B cell (primary cell): ENCODE results near the gene GNB1. TPM values are rescaled to one million over a fixed set of nuclear protein-coding genes. Genes with fewer than 3 reads are reported as not detected.

Experiments
- ATAC-seq: fragments of 200-7000 bp; cut with Tn5 transposase; one replicate; pipeline ENCODE4 v1.10.0; 2021; ENCODE audit warnings: low read depth, mild to moderate bottlenecking, moderate number of reproducible peaks, moderate library complexity
- CTCF ChIA-PET: fragments of 350-600 bp; sonication (Branson Sonifier 250); formaldehyde crosslinking; loops from one replicate; lab custom pipeline; 2021; ENCODE audit warnings: antibody characterized with exemption, inconsistent platforms; lab: Charles Lee
- POLR2A ChIA-PET: fragments of 350-600 bp; sonication (Branson Sonifier 250); formaldehyde crosslinking; loops from one replicate; lab custom pipeline; 2021; ENCODE audit warnings: antibody characterized with exemption; lab: Charles Lee
- DNase-seq: peaks from one replicate; pipeline ENCODE4 v3.0.0; 2013
- H2AFZ ChIP-seq: 2 replicates; pipeline ENCODE4 v1.6.1; 2012; ENCODE audit warnings: mild to moderate bottlenecking, low read depth, low read length; ENCODE audit not compliant: insufficient read depth, poor library complexity, severe bottlenecking
- H3K27ac ChIP-seq, 2 donors: 1 replicate in 1 of 2; 2 replicates in 1 of 2; pipeline ENCODE4 v1.5.1; 2012 to 2013; ENCODE audit warnings: low read length in 2 of 2, mild to moderate bottlenecking in 2 of 2, moderate library complexity in 1 of 2
- H3K27me3 ChIP-seq, 4 experiments: fragments of 200-600 bp in 1 of 4; sonication (generic) in 1 of 4; replicated peaks in 1 of 4; 1 replicate in 2 of 4; 2 replicates in 2 of 4; pipeline versions ENCODE4 v1.6.1 to v1.7.0; 2013 to 2016; ENCODE audit warnings: low read length in 3 of 4, mild to moderate bottlenecking in 2 of 4, mixed read lengths in 1 of 4, moderate library complexity in 1 of 4; ENCODE audit not compliant: insufficient read depth in 4 of 4, control insufficient read depth in 3 of 4; ENCODE audit errors: control extremely low read depth in 1 of 4
- H3K36me3 ChIP-seq, 2 experiments: replicated peaks in 1 of 2; 1 replicate in 1 of 2; 2 replicates in 1 of 2; pipeline versions ENCODE4 v1.6.1 to v1.7.1; 2013; ENCODE audit warnings: low read length in 1 of 2; ENCODE audit not compliant: insufficient read depth in 2 of 2, control insufficient read depth in 1 of 2; ENCODE audit errors: control extremely low read depth in 1 of 2, extremely low read depth in 1 of 2
- H3K4me1 ChIP-seq, 2 donors: fragments of 200-600 bp in 1 of 2; sonication (generic) in 1 of 2; 1 replicate in 1 of 2; 2 replicates in 1 of 2; pipeline versions ENCODE4 v1.5.1 to v1.6.1; 2013 to 2017; ENCODE audit warnings: low read length in 2 of 2; ENCODE audit not compliant: control insufficient read depth in 2 of 2, insufficient read depth in 2 of 2
- H3K4me2 ChIP-seq: replicated peaks from 2 replicates; pipeline ENCODE3; 2012; ENCODE audit warnings: mild to moderate bottlenecking, low read depth, low read length; ENCODE audit not compliant: poor library complexity, severe bottlenecking
- H3K4me3 ChIP-seq, 5 experiments: fragments of 200-600 bp in 1 of 5; sonication (generic) in 1 of 5; 1 replicate in 3 of 5; 2 replicates in 2 of 5; pipeline versions ENCODE4 v1.5.1 to v1.7.0; 2011 to 2016; ENCODE audit warnings: low read length in 4 of 5, mild to moderate bottlenecking in 4 of 5, low read depth in 2 of 5, control low read depth in 1 of 5, moderate library complexity in 1 of 5; ENCODE audit not compliant: insufficient read depth in 1 of 5; ENCODE audit errors: control extremely low read depth in 1 of 5, extremely low read depth in 1 of 5
- H3K79me2 ChIP-seq: fragments of 200-600 bp; sonication (generic); one replicate; pipeline ENCODE4 v1.6.0; 2016; ENCODE audit warnings: low read length; ENCODE audit not compliant: control insufficient read depth, insufficient read depth
- H3K9ac ChIP-seq: fragments of 200-600 bp; sonication (generic); 2 replicates; pipeline ENCODE4 v1.6.1; 2017; ENCODE audit warnings: mild to moderate bottlenecking, low read length, moderate library complexity
- H3K9me3 ChIP-seq, 3 donors: one replicate each; pipeline versions ENCODE4 v1.6.1 to v1.7.1; 2013; ENCODE audit warnings: low read length in 2 of 3; ENCODE audit not compliant: control insufficient read depth in 2 of 3, insufficient read depth in 1 of 3; ENCODE audit errors: control extremely low read depth in 1 of 3
- H4K20me1 ChIP-seq: 2 replicates; pipeline ENCODE4 v1.6.0; 2012; ENCODE audit warnings: mild to moderate bottlenecking, low read length; ENCODE audit not compliant: insufficient read depth, control insufficient read depth, poor library complexity, severe bottlenecking
- H3K27ac Mint-ChIP-seq: one replicate; pipeline ENCODE4 v1.8.0; 2021; ENCODE audit warnings: mixed read lengths
- H3K27me3 Mint-ChIP-seq: one replicate; pipeline ENCODE4 v1.8.0; 2021; ENCODE audit warnings: mixed read lengths
- H3K4me1 Mint-ChIP-seq: one replicate; pipeline ENCODE4 v1.8.0; 2021; ENCODE audit warnings: mixed read lengths
- H3K4me3 Mint-ChIP-seq: one replicate; pipeline ENCODE4 v1.8.0; 2021; ENCODE audit warnings: mixed read lengths
- H3K9me3 Mint-ChIP-seq: one replicate; pipeline ENCODE4 v1.8.0; 2022; ENCODE audit warnings: mixed read lengths; ENCODE audit not compliant: insufficient read depth
- EZH2 ChIP-seq: IDR thresholded peaks from 2 replicates; pipeline ENCODE4 v1.6.1; 2012; ENCODE audit warnings: borderline replicate concordance, low read depth, mild to moderate bottlenecking, moderate library complexity, low read length; ENCODE audit not compliant: insufficient read depth, poor library complexity, severe bottlenecking
- WGBS: methylation state at CpG from one replicate; pipeline ENCODE4 v1.1.5; 2013; ENCODE audit warnings: missing lambda C conversion rate; ENCODE audit not compliant: insufficient coverage; 5-methylcytosine and 5-hydroxymethylcytosine counted together
- intact Hi-C: fragments of 100-400 bp; cut with micrococcal nuclease; formaldehyde crosslinking; loops from one replicate; pipeline ENCODE4 v1.10.0; 2022
- polyA plus RNA-seq: library from polyadenylated mRNA; depleted of rRNA; stranded (reverse); fragments of >200 nt; gene quantifications from 2 replicates; pipeline ENCODE4 v1.2.3, GENCODE V29; 2012
- total RNA-seq, 2 donors: library from RNA; stranded (reverse); fragments of 120-200 nt in 1 of 2; gene quantifications; 1 replicate in 1 of 2; 2 replicates in 1 of 2; pipeline versions ENCODE4 v1.2.3 to v1.2.4, GENCODE V29; 2013 to 2022
- TF ChIP-seq, protein P1 (sequence below): fragments of 200-600 bp; IDR thresholded peaks from one replicate; pipeline ENCODE4 v1.8.0; 2022; ENCODE audit warnings: antibody characterized with exemption, mild to moderate bottlenecking

Gene GNB1
- total and polyA plus RNA-seq, 2 donors (not counting 1 experiment from before 2014, with no cell fraction given), result 249 to 269 TPM

DNA sequence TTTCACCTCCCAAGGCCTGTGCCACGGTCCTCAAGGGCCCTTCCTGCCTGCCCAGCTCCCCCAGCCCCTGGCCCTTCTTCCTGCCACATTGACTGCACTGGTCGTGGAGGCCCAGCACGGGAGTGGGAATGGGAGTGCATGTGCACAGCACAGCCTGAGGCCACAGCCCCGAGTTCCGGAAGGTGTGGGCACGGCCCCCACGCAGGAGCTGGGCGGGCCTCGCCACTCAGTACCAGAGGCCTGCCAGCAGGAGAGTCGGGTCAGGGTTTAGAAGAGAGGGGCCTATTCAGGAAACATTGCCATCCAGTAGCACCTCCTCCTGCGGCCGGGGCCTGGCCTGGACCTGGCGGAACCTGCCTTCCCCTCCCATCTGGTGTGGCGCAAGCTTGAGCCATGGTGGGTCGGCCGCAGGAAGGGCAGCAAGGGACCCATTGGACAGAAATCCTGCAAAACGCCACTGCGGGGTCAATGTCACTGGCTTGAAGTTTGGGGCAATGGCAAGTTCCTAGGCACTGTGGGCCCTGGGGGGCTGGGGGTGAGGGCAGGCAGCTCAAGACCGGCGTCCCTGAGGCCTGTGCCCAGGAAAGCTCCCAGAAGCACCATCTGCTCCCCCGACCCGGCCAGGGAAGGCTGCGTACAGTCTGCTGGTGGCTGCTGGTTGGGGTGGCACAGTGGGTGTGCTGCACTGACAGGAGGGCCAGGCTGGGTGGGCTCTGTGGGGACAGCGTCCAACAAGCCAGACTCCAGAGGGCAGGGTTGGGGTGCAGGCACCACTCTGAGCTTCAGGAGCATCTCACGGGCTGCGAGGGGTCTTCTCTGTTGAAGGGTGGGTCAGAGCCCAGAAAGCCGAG is 29.9 kb upstream of the GNB1 start:
- Histone ChIP-seq H3K79me2 (no peaks in the 10 kb centered on the region), H2AFZ (no peak overlapping the region), H3K4me3 (no peak overlapping the region), H4K20me1 (no peaks in the 10 kb centered on the region), H3K9ac (no peak overlapping the region), H3K4me1 (peaks cover 12 to 22% of the 10 kb centered on the region in 2 donors), H3K4me2 (no peak overlapping the region), H3K27ac (no peak overlapping the region), H3K27me3 (peaks cover 0 to 18% (median 0%) of the 10 kb centered on the region in 4 experiments), H3K9me3 (peaks cover 0 to 8% (median 0%) of the 10 kb centered on the region in 3 donors), H3K36me3 (no peaks in the 10 kb centered on the region)
- TF ChIP-seq EZH2, result no peak
- TF ChIP-seq, protein P1, sequence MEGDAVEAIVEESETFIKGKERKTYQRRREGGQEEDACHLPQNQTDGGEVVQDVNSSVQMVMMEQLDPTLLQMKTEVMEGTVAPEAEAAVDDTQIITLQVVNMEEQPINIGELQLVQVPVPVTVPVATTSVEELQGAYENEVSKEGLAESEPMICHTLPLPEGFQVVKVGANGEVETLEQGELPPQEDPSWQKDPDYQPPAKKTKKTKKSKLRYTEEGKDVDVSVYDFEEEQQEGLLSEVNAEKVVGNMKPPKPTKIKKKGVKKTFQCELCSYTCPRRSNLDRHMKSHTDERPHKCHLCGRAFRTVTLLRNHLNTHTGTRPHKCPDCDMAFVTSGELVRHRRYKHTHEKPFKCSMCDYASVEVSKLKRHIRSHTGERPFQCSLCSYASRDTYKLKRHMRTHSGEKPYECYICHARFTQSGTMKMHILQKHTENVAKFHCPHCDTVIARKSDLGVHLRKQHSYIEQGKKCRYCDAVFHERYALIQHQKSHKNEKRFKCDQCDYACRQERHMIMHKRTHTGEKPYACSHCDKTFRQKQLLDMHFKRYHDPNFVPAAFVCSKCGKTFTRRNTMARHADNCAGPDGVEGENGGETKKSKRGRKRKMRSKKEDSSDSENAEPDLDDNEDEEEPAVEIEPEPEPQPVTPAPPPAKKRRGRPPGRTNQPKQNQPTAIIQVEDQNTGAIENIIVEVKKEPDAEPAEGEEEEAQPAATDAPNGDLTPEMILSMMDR, result no peak
- Mint-ChIP-seq H3K9me3 (no peaks in the 10 kb centered on the region), H3K27ac (no peak overlapping the region), H3K27me3 (peaks cover 7% of the 10 kb centered on the region), H3K4me1 (peaks cover 4% of the 10 kb centered on the region), H3K4me3 (peak overlapping the region; percentile 79)
- WGBS, result 89% methylated on average over 23 of the region's 27 CpGs
- intact Hi-C loops, result no loop called here
- ChIA-PET POLR2A (no interaction called here), CTCF (interaction anchor here (0.6 kb wide), 1 partner anchor 11 kb away, joined by 3 read pairs; no protein-coding TSS in a partner anchor)
- DNase-seq (peak; percentile 47), ATAC-seq (no peak)
